ENCODE data around the gene CCDC69.
"Not testable (repeated sequence)": the region's sequence is repeated elsewhere in the genome, so short reads cannot be mapped to it uniquely, and the experiment has no call there.

Gene CCDC69

GRCh38 chr5:151184316-151185042 lies 39.4 kb downstream of the CCDC69 start:
- no peak overlapping the region for H3K27ac ChIP-seq (ENCODE audit: low read depth, low read length)
- no peak overlapping the region for H3K4me3 ChIP-seq (ENCODE audit: low read depth in 1 of 2, low read length in 2 of 2)
- no peaks in the 10 kb centered on the region for H3K27me3 ChIP-seq (ENCODE audit: control insufficient read depth in 1 of 2, insufficient read depth in 2 of 2, low read length in 2 of 2)
- H3K9ac ChIP-seq (ENCODE audit: low read length): no peak overlapping the region
- H3K36me3 ChIP-seq (ENCODE audit: insufficient read depth, low read length): peaks cover 72% of the 10 kb centered on the region
- H3K4me1 ChIP-seq (ENCODE audit: insufficient read depth, low read length): no peaks in the 10 kb centered on the region
- no peaks in the 10 kb centered on the region for H3K9me3 ChIP-seq (ENCODE audit: low read length)

GRCh38 chr5:151183456-151184245 lies 40.2 kb downstream of the CCDC69 start:
- Histone ChIP-seq H3K4me3 (ENCODE audit: low read depth in 1 of 2, low read length in 2 of 2) (no peak overlapping the region), H3K27me3 (ENCODE audit: control insufficient read depth in 1 of 2, insufficient read depth in 2 of 2, low read length in 2 of 2) (no peaks in the 10 kb centered on the region), H3K9ac (ENCODE audit: low read length) (no peak overlapping the region), H3K4me1 (ENCODE audit: insufficient read depth, low read length) (no peaks in the 10 kb centered on the region), H3K36me3 (ENCODE audit: insufficient read depth, low read length) (peaks cover 72% of the 10 kb centered on the region), H3K9me3 (ENCODE audit: low read length) (no peaks in the 10 kb centered on the region), H3K27ac (ENCODE audit: low read depth, low read length) (no peak overlapping the region)

- Histone ChIP-seq H3K36me3 (ENCODE audit: insufficient read depth, low read length) (peaks cover 76% of the 10 kb centered on the region), H3K27me3 (ENCODE audit: control insufficient read depth in 1 of 2, insufficient read depth in 2 of 2, low read length in 2 of 2) (no peaks in the 10 kb centered on the region), H3K4me3 (ENCODE audit: low read depth in 1 of 2, low read length in 2 of 2) (no peak overlapping the region), H3K9me3 (ENCODE audit: low read length) (no peaks in the 10 kb centered on the region), H3K27ac (ENCODE audit: low read depth, low read length) (no peak overlapping the region), H3K4me1 (ENCODE audit: insufficient read depth, low read length) (no peaks in the 10 kb centered on the region), H3K9ac (ENCODE audit: low read length) (no peak overlapping the region)
Observed at GRCh38 chr5:151182976-151183375, 40.9 kb downstream of the CCDC69 start.

GRCh38 chr5:151182524-151182900 lies 41.4 kb downstream of the CCDC69 start:
- peaks cover 72% of the 10 kb centered on the region for H3K36me3 ChIP-seq (ENCODE audit: insufficient read depth, low read length)
- H3K27ac ChIP-seq (ENCODE audit: low read depth, low read length): no peak overlapping the region
- H3K9me3 ChIP-seq (ENCODE audit: low read length): no peaks in the 10 kb centered on the region
- H3K27me3 ChIP-seq (ENCODE audit: control insufficient read depth in 1 of 2, insufficient read depth in 2 of 2, low read length in 2 of 2): no peaks in the 10 kb centered on the region
- H3K4me1 ChIP-seq (ENCODE audit: insufficient read depth, low read length): no peaks in the 10 kb centered on the region
- no peak overlapping the region for H3K4me3 ChIP-seq (ENCODE audit: low read depth in 1 of 2, low read length in 2 of 2)
- no peak overlapping the region for H3K9ac ChIP-seq (ENCODE audit: low read length)

GRCh38 chr5:151181818-151182523 lies 41.9 kb downstream of the CCDC69 start:
- Histone ChIP-seq H3K4me1 (ENCODE audit: insufficient read depth, low read length) (no peaks in the 10 kb centered on the region), H3K36me3 (ENCODE audit: insufficient read depth, low read length) (peaks cover 66% of the 10 kb centered on the region), H3K9ac (ENCODE audit: low read length) (no peak overlapping the region), H3K9me3 (ENCODE audit: low read length) (no peaks in the 10 kb centered on the region), H3K4me3 (ENCODE audit: low read depth in 1 of 2, low read length in 2 of 2) (no peak overlapping the region), H3K27me3 (ENCODE audit: control insufficient read depth in 1 of 2, insufficient read depth in 2 of 2, low read length in 2 of 2) (no peaks in the 10 kb centered on the region), H3K27ac (ENCODE audit: low read depth, low read length) (no peak overlapping the region)

- Histone ChIP-seq H3K4me3 (ENCODE audit: low read depth in 1 of 2, low read length in 2 of 2) (no peak overlapping the region), H3K36me3 (ENCODE audit: insufficient read depth, low read length) (peaks cover 54% of the 10 kb centered on the region), H3K4me1 (ENCODE audit: insufficient read depth, low read length) (no peaks in the 10 kb centered on the region), H3K27me3 (ENCODE audit: control insufficient read depth in 1 of 2, insufficient read depth in 2 of 2, low read length in 2 of 2) (no peaks in the 10 kb centered on the region), H3K27ac (ENCODE audit: low read depth, low read length) (no peak overlapping the region), H3K9me3 (ENCODE audit: low read length) (no peaks in the 10 kb centered on the region), H3K9ac (ENCODE audit: low read length) (no peak overlapping the region)
Observed at GRCh38 chr5:151180291-151180690, 43.6 kb downstream of the CCDC69 start.

- peaks cover 46% of the 10 kb centered on the region for H3K36me3 ChIP-seq (ENCODE audit: insufficient read depth, low read length)
- no peak overlapping the region for H3K27ac ChIP-seq (ENCODE audit: low read depth, low read length)
- no peaks in the 10 kb centered on the region for H3K27me3 ChIP-seq (ENCODE audit: control insufficient read depth in 1 of 2, insufficient read depth in 2 of 2, low read length in 2 of 2)
- H3K9ac ChIP-seq (ENCODE audit: low read length): no peak overlapping the region
- H3K9me3 ChIP-seq (ENCODE audit: low read length): no peaks in the 10 kb centered on the region
- H3K4me1 ChIP-seq (ENCODE audit: insufficient read depth, low read length): no peaks in the 10 kb centered on the region
- H3K4me3 ChIP-seq (ENCODE audit: low read depth in 1 of 2, low read length in 2 of 2): no peak overlapping the region
Observed at GRCh38 chr5:151179489-151179840, 44.4 kb downstream of the CCDC69 start.

- Histone ChIP-seq H3K9ac (ENCODE audit: low read length) (no peak overlapping the region), H3K4me3 (ENCODE audit: low read depth in 1 of 2, low read length in 2 of 2) (no peak overlapping the region), H3K4me1 (ENCODE audit: insufficient read depth, low read length) (peaks cover 3% of the 10 kb centered on the region), H3K36me3 (ENCODE audit: insufficient read depth, low read length) (peaks cover 40% of the 10 kb centered on the region), H3K27me3 (ENCODE audit: control insufficient read depth in 1 of 2, insufficient read depth in 2 of 2, low read length in 2 of 2) (no peaks in the 10 kb centered on the region), H3K27ac (ENCODE audit: low read depth, low read length) (no peak overlapping the region), H3K9me3 (ENCODE audit: low read length) (no peaks in the 10 kb centered on the region)
Observed at GRCh38 chr5:151178777-151179488, 45.0 kb downstream of the CCDC69 start.

GRCh38 chr5:151178372-151178771 lies 45.5 kb downstream of the CCDC69 start:
- peaks cover 7% of the 10 kb centered on the region for H3K4me1 ChIP-seq (ENCODE audit: insufficient read depth, low read length)
- H3K36me3 ChIP-seq (ENCODE audit: insufficient read depth, low read length): peaks cover 37% of the 10 kb centered on the region
- H3K4me3 ChIP-seq (ENCODE audit: low read depth in 1 of 2, low read length in 2 of 2): no peak overlapping the region
- no peak overlapping the region for H3K27ac ChIP-seq (ENCODE audit: low read depth, low read length)
- no peak overlapping the region for H3K9ac ChIP-seq (ENCODE audit: low read length)
- H3K9me3 ChIP-seq (ENCODE audit: low read length): no peaks in the 10 kb centered on the region
- no peaks in the 10 kb centered on the region for H3K27me3 ChIP-seq (ENCODE audit: control insufficient read depth in 1 of 2, insufficient read depth in 2 of 2, low read length in 2 of 2)

- H3K4me1 ChIP-seq (ENCODE audit: insufficient read depth, low read length); H3K4me3 ChIP-seq (ENCODE audit: low read depth in 1 of 2, low read length in 2 of 2); H3K9ac ChIP-seq (ENCODE audit: low read length); H3K27ac ChIP-seq (ENCODE audit: low read depth, low read length); H3K27me3 ChIP-seq (ENCODE audit: control insufficient read depth in 1 of 2, insufficient read depth in 2 of 2, low read length in 2 of 2); H3K9me3 ChIP-seq (ENCODE audit: low read length): not testable (repeated sequence)
- H3K36me3 ChIP-seq (ENCODE audit: insufficient read depth, low read length): peaks cover 19% of the 10 kb centered on the region
Observed at GRCh38 chr5:151176268-151176667, 47.6 kb downstream of the CCDC69 start.

- Histone ChIP-seq H3K36me3 (ENCODE audit: insufficient read depth, low read length) (peaks cover 7% of the 10 kb centered on the region), H3K9ac (ENCODE audit: low read length) (no peak overlapping the region), H3K9me3 (ENCODE audit: low read length) (no peaks in the 10 kb centered on the region), H3K27ac (ENCODE audit: low read depth, low read length) (no peak overlapping the region), H3K4me3 (ENCODE audit: low read depth in 1 of 2, low read length in 2 of 2) (peak overlapping the region in 1 of 2 donors; percentile 44), H3K27me3 (ENCODE audit: control insufficient read depth in 1 of 2, insufficient read depth in 2 of 2, low read length in 2 of 2) (no peaks in the 10 kb centered on the region), H3K4me1 (ENCODE audit: insufficient read depth, low read length) (peaks cover 7% of the 10 kb centered on the region)
Observed at GRCh38 chr5:151174612-151175101, 49.2 kb downstream of the CCDC69 start.
